KMS-11 (cell line): ENCODE results near the gene SOX1.

ENCODE experiments used
- H2AFZ ChIP-seq: fragments of 200-600 bp; sonication (generic); 2 replicates; pipeline ENCODE4 v1.6.1; 2016; ENCODE audit warnings: antibody characterized with exemption, mixed run types, low read depth
- H3K27ac ChIP-seq: fragments of 200-600 bp; sonication (generic); 2 replicates; pipeline ENCODE4 v1.6.1; 2016; ENCODE audit warnings: mild to moderate bottlenecking, mixed run types
- H3K27me3 ChIP-seq: fragments of 200-600 bp; sonication (generic); 2 replicates; pipeline ENCODE4 v1.6.1; 2017; ENCODE audit warnings: mild to moderate bottlenecking, low read depth, mixed run types, moderate library complexity; ENCODE audit not compliant: insufficient read depth
- H3K36me3 ChIP-seq: fragments of 200-600 bp; sonication (generic); 2 replicates; pipeline ENCODE4 v1.6.1; 2017; ENCODE audit warnings: mild to moderate bottlenecking, mixed run types; ENCODE audit not compliant: insufficient read depth
- H3K4me1 ChIP-seq: fragments of 200-600 bp; sonication (generic); 2 replicates; pipeline ENCODE4 v1.6.1; 2016; ENCODE audit warnings: mild to moderate bottlenecking, low read depth, mixed run types; ENCODE audit not compliant: poor library complexity, severe bottlenecking
- H3K4me2 ChIP-seq: fragments of 200-600 bp; sonication (generic); 2 replicates; pipeline ENCODE4 v1.7.0; 2016; ENCODE audit warnings: mild to moderate bottlenecking, mixed run types
- H3K4me3 ChIP-seq: fragments of 200-600 bp; sonication (generic); IDR thresholded peaks from 2 replicates; pipeline ENCODE4 v1.6.1; 2017; ENCODE audit warnings: low read depth, low read length, mixed read lengths; ENCODE audit not compliant: insufficient read depth
- H3K79me2 ChIP-seq: fragments of 200-600 bp; sonication (generic); 2 replicates; pipeline ENCODE4 v1.6.1; 2016; ENCODE audit warnings: low read depth, mixed run types; ENCODE audit not compliant: insufficient read depth
- H3K9ac ChIP-seq: fragments of 200-600 bp; sonication (generic); 2 replicates; pipeline ENCODE4 v1.6.1; 2016; ENCODE audit warnings: mild to moderate bottlenecking, mixed run types
- H4K20me1 ChIP-seq: fragments of 200-600 bp; sonication (generic); 2 replicates; pipeline ENCODE4 v1.6.1; 2016; ENCODE audit warnings: mild to moderate bottlenecking, mixed run types; ENCODE audit not compliant: insufficient read depth
- TF ChIP-seq, protein P1 (sequence below): fragments of 200-600 bp; sonication (generic); conservative IDR thresholded peaks from 2 replicates; pipeline ENCODE4 v1.6.1; 2017; ENCODE audit warnings: low read depth, mild to moderate bottlenecking, antibody characterized with exemption, low read length, moderate library complexity, mixed read lengths

SOX1 gene

DNA sequence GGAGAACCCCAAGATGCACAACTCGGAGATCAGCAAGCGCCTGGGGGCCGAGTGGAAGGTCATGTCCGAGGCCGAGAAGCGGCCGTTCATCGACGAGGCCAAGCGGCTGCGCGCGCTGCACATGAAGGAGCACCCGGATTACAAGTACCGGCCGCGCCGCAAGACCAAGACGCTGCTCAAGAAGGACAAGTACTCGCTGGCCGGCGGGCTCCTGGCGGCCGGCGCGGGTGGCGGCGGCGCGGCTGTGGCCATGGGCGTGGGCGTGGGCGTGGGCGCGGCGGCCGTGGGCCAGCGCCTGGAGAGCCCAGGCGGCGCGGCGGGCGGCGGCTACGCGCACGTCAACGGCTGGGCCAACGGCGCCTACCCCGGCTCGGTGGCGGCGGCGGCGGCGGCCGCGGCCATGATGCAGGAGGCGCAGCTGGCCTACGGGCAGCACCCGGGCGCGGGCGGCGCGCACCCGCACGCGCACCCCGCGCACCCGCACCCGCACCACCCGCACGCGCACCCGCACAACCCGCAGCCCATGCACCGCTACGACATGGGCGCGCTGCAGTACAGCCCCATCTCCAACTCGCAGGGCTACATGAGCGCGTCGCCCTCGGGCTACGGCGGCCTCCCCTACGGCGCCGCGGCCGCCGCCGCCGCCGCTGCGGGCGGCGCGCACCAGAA is 1.1 kb downstream of the SOX1 start:
- Histone ChIP-seq H3K4me1 (no peaks in the 10 kb centered on the region), H3K79me2 (no peaks in the 10 kb centered on the region), H3K4me3 (no peak overlapping the region), H4K20me1 (no peaks in the 10 kb centered on the region), H3K27me3 (no peaks in the 10 kb centered on the region), H3K27ac (no peak overlapping the region), H3K4me2 (no peak overlapping the region), H3K36me3 (no peaks in the 10 kb centered on the region), H2AFZ (no peak overlapping the region), H3K9ac (no peak overlapping the region)
- TF ChIP-seq, protein P1, sequence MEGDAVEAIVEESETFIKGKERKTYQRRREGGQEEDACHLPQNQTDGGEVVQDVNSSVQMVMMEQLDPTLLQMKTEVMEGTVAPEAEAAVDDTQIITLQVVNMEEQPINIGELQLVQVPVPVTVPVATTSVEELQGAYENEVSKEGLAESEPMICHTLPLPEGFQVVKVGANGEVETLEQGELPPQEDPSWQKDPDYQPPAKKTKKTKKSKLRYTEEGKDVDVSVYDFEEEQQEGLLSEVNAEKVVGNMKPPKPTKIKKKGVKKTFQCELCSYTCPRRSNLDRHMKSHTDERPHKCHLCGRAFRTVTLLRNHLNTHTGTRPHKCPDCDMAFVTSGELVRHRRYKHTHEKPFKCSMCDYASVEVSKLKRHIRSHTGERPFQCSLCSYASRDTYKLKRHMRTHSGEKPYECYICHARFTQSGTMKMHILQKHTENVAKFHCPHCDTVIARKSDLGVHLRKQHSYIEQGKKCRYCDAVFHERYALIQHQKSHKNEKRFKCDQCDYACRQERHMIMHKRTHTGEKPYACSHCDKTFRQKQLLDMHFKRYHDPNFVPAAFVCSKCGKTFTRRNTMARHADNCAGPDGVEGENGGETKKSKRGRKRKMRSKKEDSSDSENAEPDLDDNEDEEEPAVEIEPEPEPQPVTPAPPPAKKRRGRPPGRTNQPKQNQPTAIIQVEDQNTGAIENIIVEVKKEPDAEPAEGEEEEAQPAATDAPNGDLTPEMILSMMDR, result no peak

DNA sequence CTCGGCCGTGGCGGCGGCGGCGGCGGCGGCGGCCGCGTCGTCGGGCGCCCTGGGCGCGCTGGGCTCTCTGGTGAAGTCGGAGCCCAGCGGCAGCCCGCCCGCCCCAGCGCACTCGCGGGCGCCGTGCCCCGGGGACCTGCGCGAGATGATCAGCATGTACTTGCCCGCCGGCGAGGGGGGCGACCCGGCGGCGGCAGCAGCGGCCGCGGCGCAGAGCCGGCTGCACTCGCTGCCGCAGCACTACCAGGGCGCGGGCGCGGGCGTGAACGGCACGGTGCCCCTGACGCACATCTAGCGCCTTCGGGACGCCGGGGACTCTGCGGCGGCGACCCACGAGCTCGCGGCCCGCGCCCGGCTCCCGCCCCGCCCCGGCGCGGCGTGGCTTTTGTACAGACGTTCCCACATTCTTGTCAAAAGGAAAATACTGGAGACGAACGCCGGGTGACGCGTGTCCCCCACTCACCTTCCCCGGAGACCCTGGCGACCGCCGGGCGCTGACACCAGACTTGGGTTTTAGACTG is 1.7 kb downstream of the SOX1 start:
- no peak overlapping the region for H3K27ac ChIP-seq
- H3K4me2 ChIP-seq, result no peak overlapping the region
- H3K9ac ChIP-seq, result no peak overlapping the region
- no peaks in the 10 kb centered on the region for H3K36me3 ChIP-seq
- no peaks in the 10 kb centered on the region for H3K79me2 ChIP-seq
- TF ChIP-seq, protein P1, result no peak
- no peak overlapping the region for H2AFZ ChIP-seq
- H3K4me1 ChIP-seq, result no peaks in the 10 kb centered on the region
- H4K20me1 ChIP-seq, result no peaks in the 10 kb centered on the region
- no peaks in the 10 kb centered on the region for H3K27me3 ChIP-seq
- H3K4me3 ChIP-seq, result no peak overlapping the region

DNA sequence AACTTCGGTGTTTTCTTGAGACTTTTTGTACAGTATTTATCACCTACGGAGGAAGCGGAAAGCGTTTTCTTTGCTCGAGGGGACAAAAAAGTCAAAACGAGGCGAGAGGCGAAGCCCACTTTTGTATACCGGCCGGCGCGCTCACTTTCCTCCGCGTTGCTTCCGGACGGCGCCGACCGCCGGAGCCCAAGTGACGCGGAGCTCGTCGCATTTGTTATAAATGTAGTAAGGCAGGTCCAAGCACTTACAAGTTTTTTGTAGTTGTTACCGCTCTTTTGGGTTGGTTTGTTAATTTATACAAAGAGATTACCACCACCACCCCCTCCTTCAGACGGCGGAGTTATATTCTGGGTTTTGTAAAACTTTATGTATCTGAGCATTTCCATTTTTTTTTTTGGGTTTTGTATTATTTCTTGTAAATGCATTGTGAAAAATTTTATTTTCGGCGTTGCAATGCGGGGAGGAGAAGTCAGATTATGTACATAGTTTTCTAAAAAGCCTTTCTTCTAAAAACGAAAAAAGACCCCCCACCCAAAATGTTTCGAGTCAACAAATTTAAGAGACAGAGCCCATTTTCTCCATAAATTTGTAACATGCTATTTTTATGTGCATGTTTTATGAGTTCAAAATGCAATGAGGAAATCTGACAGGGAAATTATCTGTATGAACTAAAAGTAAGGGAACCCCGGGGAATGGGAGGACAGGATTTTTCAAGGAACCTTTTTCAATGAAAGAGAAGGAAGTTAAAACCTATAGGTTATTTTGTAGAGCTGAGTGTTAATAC is 2.3 kb downstream of the SOX1 start:
- H3K4me2 ChIP-seq, result no peak overlapping the region
- no peak overlapping the region for H3K27ac ChIP-seq
- H3K4me3 ChIP-seq, result no peak overlapping the region
- TF ChIP-seq, protein P1, result no peak
- H3K27me3 ChIP-seq, result no peaks in the 10 kb centered on the region
- H2AFZ ChIP-seq, result no peak overlapping the region
- no peaks in the 10 kb centered on the region for H3K4me1 ChIP-seq
- H4K20me1 ChIP-seq, result no peaks in the 10 kb centered on the region
- no peaks in the 10 kb centered on the region for H3K36me3 ChIP-seq
- H3K79me2 ChIP-seq, result no peaks in the 10 kb centered on the region
- no peak overlapping the region for H3K9ac ChIP-seq

DNA sequence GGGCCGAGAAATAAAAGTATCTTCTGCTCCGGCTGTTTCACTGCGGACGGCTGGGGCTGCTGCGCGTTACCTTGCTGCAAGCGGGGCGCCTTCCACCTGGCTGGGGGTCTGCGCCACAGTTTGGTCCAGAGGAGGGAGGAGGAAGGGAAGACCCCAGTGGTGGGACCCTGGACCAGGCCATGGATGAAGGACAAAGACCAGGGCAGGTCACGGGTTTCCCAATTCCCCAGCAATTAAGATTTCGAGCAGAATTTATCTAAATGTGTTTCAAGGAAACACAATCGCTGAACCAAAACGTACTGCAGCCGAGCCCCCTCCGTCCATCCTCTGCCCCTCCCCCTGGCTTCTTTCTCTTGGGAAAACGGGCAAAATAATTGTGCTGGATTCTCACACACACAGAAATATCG is 2.9 kb downstream of the SOX1 start:
- Histone ChIP-seq H3K27me3 (no peaks in the 10 kb centered on the region), H3K79me2 (no peaks in the 10 kb centered on the region), H3K4me3 (no peak overlapping the region), H3K4me1 (no peaks in the 10 kb centered on the region), H3K9ac (no peak overlapping the region), H3K27ac (no peak overlapping the region), H4K20me1 (no peaks in the 10 kb centered on the region), H3K36me3 (no peaks in the 10 kb centered on the region), H3K4me2 (no peak overlapping the region), H2AFZ (no peak overlapping the region)
- TF ChIP-seq, protein P1, result no peak
